Effector memory CD4-positive, alpha-beta T cell (primary cell): ENCODE data around the gene KDM3B.
"Not testable (repeated sequence)": the region's sequence is repeated elsewhere in the genome, so short reads cannot be mapped to it uniquely, and the experiment has no call there.

Experiments
- DNase-seq, 3 donors: peaks; one replicate each; pipeline ENCODE4 v3.0.0-alpha.2; 2020
- H3K27ac ChIP-seq: 2 replicates; pipeline ENCODE4 v1.7.0; 2013; ENCODE audit warnings: mild to moderate bottlenecking, low read length, moderate library complexity; ENCODE audit not compliant: insufficient read depth, poor library complexity, severe bottlenecking
- H3K27me3 ChIP-seq: replicated peaks from 2 replicates; pipeline ENCODE4 v1.7.0; 2013; ENCODE audit warnings: mild to moderate bottlenecking, low read length; ENCODE audit not compliant: insufficient read depth, control insufficient read depth, poor library complexity, severe bottlenecking
- H3K36me3 ChIP-seq: 2 replicates; pipeline ENCODE4 v1.7.0; 2013; ENCODE audit warnings: mild to moderate bottlenecking, low read length, moderate library complexity; ENCODE audit not compliant: control insufficient read depth, insufficient read depth
- H3K4me1 ChIP-seq: 2 replicates; pipeline ENCODE4 v1.7.0; 2013; ENCODE audit warnings: low read length, mild to moderate bottlenecking; ENCODE audit not compliant: control insufficient read depth, insufficient read depth, poor library complexity, severe bottlenecking
- H3K4me3 ChIP-seq: 2 replicates; pipeline ENCODE4 v1.7.0; 2013; ENCODE audit warnings: low read length, low read depth, mild to moderate bottlenecking; ENCODE audit not compliant: insufficient read depth, poor library complexity, severe bottlenecking
- H3K9me3 ChIP-seq: 2 replicates; pipeline ENCODE4 v1.7.0; 2013; ENCODE audit warnings: mild to moderate bottlenecking, low read length, moderate library complexity; ENCODE audit not compliant: control insufficient read depth
- total RNA-seq, 3 donors: gene quantifications; one replicate each; lab custom pipeline; 2026; lab: John Stamatoyannopoulos, UW

Gene KDM3B
- 167 to 182 (median 173) reads per million in 3 donors for total RNA-seq

- H3K36me3 ChIP-seq: peaks cover 4% of the 10 kb centered on the region
- H3K4me3 ChIP-seq: peak within 1 kb of the TSS; percentile 89
- no peaks in the 10 kb centered on the region for H3K9me3 ChIP-seq
- peak; percentile 85 to 88 (median 86) for DNase-seq
- H3K27ac ChIP-seq: peak within 1 kb of the TSS; percentile 81
- peaks cover 15% of the 10 kb centered on the region for H3K4me1 ChIP-seq
- no peaks in the 10 kb centered on the region for H3K27me3 ChIP-seq
Measured at GRCh38 chr5:138352071-138352721, at the start of gene KDM3B. TSS of gene KDM3B (plus strand) at chr5:138352685. CDS start at chr5:138352796, 111 bp downstream.

GRCh38 chr5:138303372-138303771 lies 49.1 kb upstream of the KDM3B start:
- Histone ChIP-seq H3K4me3 (no peak overlapping the region), H3K27me3 (no peaks in the 10 kb centered on the region), H3K4me1 (no peaks in the 10 kb centered on the region), H3K9me3 (no peaks in the 10 kb centered on the region), H3K36me3 (no peaks in the 10 kb centered on the region), H3K27ac (no peak overlapping the region)
- no peak for DNase-seq

GRCh38 chr5:138305797-138306196 lies 46.7 kb upstream of the KDM3B start:
- no peak for DNase-seq
- no peaks in the 10 kb centered on the region for H3K27me3 ChIP-seq
- no peak overlapping the region for H3K27ac ChIP-seq
- no peak overlapping the region for H3K4me3 ChIP-seq
- H3K9me3 ChIP-seq: no peaks in the 10 kb centered on the region
- no peaks in the 10 kb centered on the region for H3K36me3 ChIP-seq
- H3K4me1 ChIP-seq: no peaks in the 10 kb centered on the region

GRCh38 chr5:138315751-138316278 lies 36.7 kb upstream of the KDM3B start:
- Histone ChIP-seq H3K27me3 (no peaks in the 10 kb centered on the region), H3K4me3 (no peak overlapping the region), H3K36me3 (no peaks in the 10 kb centered on the region), H3K4me1 (no peaks in the 10 kb centered on the region), H3K9me3 (no peaks in the 10 kb centered on the region), H3K27ac (no peak overlapping the region)
- DNase-seq: no peak

- Histone ChIP-seq H3K4me3 (no peak overlapping the region), H3K9me3 (no peaks in the 10 kb centered on the region), H3K27me3 (no peaks in the 10 kb centered on the region), H3K27ac (no peak overlapping the region), H3K36me3 (no peaks in the 10 kb centered on the region), H3K4me1 (no peaks in the 10 kb centered on the region)
- DNase-seq: no peak
Measured at GRCh38 chr5:138316355-138316754, 36.1 kb upstream of the KDM3B start.

- not testable (repeated sequence) for H3K27me3 ChIP-seq, DNase-seq, H3K4me1 ChIP-seq, H3K27ac ChIP-seq, H3K9me3 ChIP-seq, H3K4me3 ChIP-seq, H3K36me3 ChIP-seq
Measured at GRCh38 chr5:138318211-138318610, 34.3 kb upstream of the KDM3B start.

GRCh38 chr5:138330813-138331448 lies 21.6 kb upstream of the KDM3B start:
- Histone ChIP-seq H3K27ac (no peak overlapping the region), H3K4me1 (peaks cover 6% of the 10 kb centered on the region), H3K27me3 (no peaks in the 10 kb centered on the region), H3K9me3 (no peaks in the 10 kb centered on the region), H3K4me3 (peak overlapping the region; percentile 68), H3K36me3 (no peaks in the 10 kb centered on the region)
- no peak for DNase-seq

- DNase-seq: peak; percentile 93 to 97 (median 96)
- H3K36me3 ChIP-seq: no peaks in the 10 kb centered on the region
- H3K9me3 ChIP-seq: no peaks in the 10 kb centered on the region
- no peaks in the 10 kb centered on the region for H3K27me3 ChIP-seq
- peak within 1 kb of the TSS; percentile 68 for H3K4me3 ChIP-seq
- peaks cover 6% of the 10 kb centered on the region for H3K4me1 ChIP-seq
- no peak within 1 kb of the TSS for H3K27ac ChIP-seq
Measured at GRCh38 chr5:138331449-138332368, 20.8 kb upstream of the KDM3B start, which contains the start of gene CDC25C. TSS of gene CDC25C (minus strand) at chr5:138331804. CDS start at chr5:138331180, 624 bp downstream.

GRCh38 chr5:138334867-138335447 lies 17.5 kb upstream of the KDM3B start:
- Histone ChIP-seq H3K27me3 (no peaks in the 10 kb centered on the region), H3K4me1 (peaks cover 10% of the 10 kb centered on the region), H3K27ac (no peak overlapping the region), H3K9me3 (no peaks in the 10 kb centered on the region), H3K4me3 (no peak overlapping the region), H3K36me3 (no peaks in the 10 kb centered on the region)
- no peak for DNase-seq
